H1 (cell line): ENCODE data around the gene IRF7. TPM values are rescaled to one million over a fixed set of nuclear protein-coding genes. Genes with fewer than 3 reads are reported as not detected.
A peak's percentile ranks its signal among the peaks of the same experiment; 100 is the strongest.

Source experiments
- CTCF ChIA-PET: fragments of 300-600 bp; sonication (Branson Sonifier 250); formaldehyde crosslinking; loops from one replicate; lab custom pipeline; 2021; ENCODE audit not compliant: partially characterized antibody; lab: Charles Lee
- POLR2A ChIA-PET: fragments of 300-600 bp; sonication (Branson Sonifier 250); formaldehyde crosslinking; loops from one replicate; lab custom pipeline; 2021; ENCODE audit warnings: inconsistent platforms; ENCODE audit not compliant: partially characterized antibody; lab: Charles Lee
- DNase-seq, 2 experiments: peaks; one replicate each; pipeline versions ENCODE4 v3.0.0 to v3.0.0-alpha.2; 2010 to 2022; ENCODE audit warnings: low spot score in 2 of 2, low read depth in 1 of 2, mixed read lengths in 1 of 2
- FAIRE-seq: peaks from 2 replicates; lab custom pipeline; 2011; peaks lifted over from hg19 to GRCh38; lab: Jason Lieb, UNC
- H2AFZ ChIP-seq: 2 replicates; pipeline ENCODE4 v1.8.1; 2012; ENCODE audit warnings: low read length, inconsistent platforms
- H2AK5ac ChIP-seq: 2 replicates; pipeline ENCODE4 v1.6.1; 2013; ENCODE audit warnings: low read depth, low read length
- H2BK120ac ChIP-seq: replicated peaks from 2 replicates; pipeline ENCODE3; 2013; ENCODE audit warnings: low read depth, low read length, inconsistent platforms
- H2BK12ac ChIP-seq: 2 replicates; pipeline ENCODE4 v1.6.1; 2013; ENCODE audit warnings: low read depth, low read length
- H2BK15ac ChIP-seq: 2 replicates; pipeline ENCODE4 v1.6.1; 2013; ENCODE audit warnings: low read length
- H2BK20ac ChIP-seq: 2 replicates; pipeline ENCODE4 v1.6.1; 2013; ENCODE audit warnings: low read length
- H2BK5ac ChIP-seq: 2 replicates; pipeline ENCODE4 v1.6.1; 2013; ENCODE audit warnings: low read depth, low read length
- H3K14ac ChIP-seq: 2 replicates; pipeline ENCODE4 v1.6.1; 2013; ENCODE audit warnings: inconsistent platforms; ENCODE audit not compliant: insufficient read length
- H3K18ac ChIP-seq: 2 replicates; pipeline ENCODE4 v1.6.1; 2013; ENCODE audit warnings: low read length; ENCODE audit errors: extremely low read depth
- H3K23ac ChIP-seq: 2 replicates; pipeline ENCODE4 v1.6.1; 2013; ENCODE audit warnings: inconsistent platforms; ENCODE audit not compliant: insufficient read length
- H3K23me2 ChIP-seq: 2 replicates; pipeline ENCODE4 v1.6.1; 2013; ENCODE audit warnings: low read depth, low read length
- H3K27ac ChIP-seq: 2 replicates; pipeline ENCODE4 v1.6.1; 2011; ENCODE audit warnings: low read depth, low read length, inconsistent platforms
- H3K27me3 ChIP-seq, 4 experiments: replicated peaks in 1 of 4; 1 replicate in 1 of 4; 2 replicates in 3 of 4; pipeline versions ENCODE4 v1.6.1 to v1.8.1; 2011 to 2013; ENCODE audit warnings: low read length in 3 of 4, mild to moderate bottlenecking in 3 of 4, inconsistent platforms in 2 of 4, mixed read lengths in 2 of 4, moderate library complexity in 1 of 4; ENCODE audit not compliant: control insufficient read depth in 3 of 4, insufficient read depth in 3 of 4; ENCODE audit errors: extremely low read depth in 1 of 4
- H3K36me3 ChIP-seq, 4 experiments: 2 replicates each; pipeline versions ENCODE4 v1.6.1 to v1.8.1; 2011 to 2013; ENCODE audit warnings: mild to moderate bottlenecking in 4 of 4, low read length in 3 of 4, moderate library complexity in 2 of 4, control low read depth in 1 of 4, inconsistent platforms in 1 of 4; ENCODE audit not compliant: insufficient read depth in 4 of 4, control insufficient read depth in 2 of 4
- H3K4ac ChIP-seq: replicated peaks from 2 replicates; pipeline ENCODE3; 2013; ENCODE audit warnings: low read length, low read depth, mixed read lengths, inconsistent platforms; ENCODE audit not compliant: insufficient read length
- H3K4me1 ChIP-seq, 4 experiments: replicated peaks in 1 of 4; 1 replicate in 1 of 4; 2 replicates in 3 of 4; pipeline versions ENCODE4 v1.6.1 to v1.8.1; 2011 to 2013; ENCODE audit warnings: low read length in 3 of 4, inconsistent platforms in 2 of 4, mixed read lengths in 1 of 4; ENCODE audit not compliant: insufficient read depth in 4 of 4, control insufficient read depth in 3 of 4
- H3K4me2 ChIP-seq, 2 experiments: 2 replicates each; pipeline versions ENCODE4 v1.6.1 to v1.8.1; 2011 to 2013; ENCODE audit warnings: low read depth in 2 of 2, low read length in 2 of 2, control low read depth in 1 of 2, inconsistent platforms in 1 of 2, mild to moderate bottlenecking in 1 of 2; ENCODE audit not compliant: insufficient read depth in 1 of 2
- H3K4me3 ChIP-seq, 4 experiments: fragments of 200-600, 300-600 bp in 1 of 4; sonication (generic), shearing (Covaris generic), sonication (Bioruptor Twin) in 1 of 4; 2 replicates each; pipeline versions ENCODE4 v1.5.1 to v1.8.1; 2011 to 2016; ENCODE audit warnings: low read length in 4 of 4, low read depth in 3 of 4, control low read depth in 2 of 4, inconsistent platforms in 2 of 4, mild to moderate bottlenecking in 2 of 4, mixed read lengths in 1 of 4, moderate library complexity in 1 of 4; ENCODE audit not compliant: insufficient read depth in 2 of 4; ENCODE audit errors: extremely low read depth in 1 of 4
- H3K56ac ChIP-seq: replicated peaks from 2 replicates; pipeline ENCODE3; 2013; ENCODE audit warnings: low read depth, mild to moderate bottlenecking, mixed read lengths, low read length, inconsistent platforms; ENCODE audit not compliant: insufficient read length
- H3K79me1 ChIP-seq: 2 replicates; pipeline ENCODE4 v1.6.1; 2013; ENCODE audit warnings: low read depth, low read length, control low read depth
- H3K79me2 ChIP-seq, 2 experiments: 2 replicates each; pipeline versions ENCODE4 v1.6.1 to v1.8.1; 2012 to 2013; ENCODE audit warnings: low read length in 2 of 2, mild to moderate bottlenecking in 2 of 2, inconsistent platforms in 1 of 2; ENCODE audit not compliant: insufficient read depth in 2 of 2, control insufficient read depth in 1 of 2
- H3K9ac ChIP-seq, 4 experiments: replicated peaks in 1 of 4; 1 replicate in 1 of 4; 2 replicates in 3 of 4; pipeline versions ENCODE4 v1.6.1 to v1.8.1; 2011 to 2013; ENCODE audit warnings: low read depth in 3 of 4, low read length in 3 of 4, control low read depth in 2 of 4, mild to moderate bottlenecking in 2 of 4, moderate library complexity in 2 of 4, inconsistent platforms in 1 of 4; ENCODE audit errors: extremely low read depth in 1 of 4
- H3K9me3 ChIP-seq, 2 experiments: 2 replicates each; pipeline versions ENCODE4 v1.6.1 to v1.8.1; 2012 to 2013; ENCODE audit warnings: mild to moderate bottlenecking in 2 of 2, moderate library complexity in 2 of 2, control low read depth in 1 of 2, inconsistent platforms in 1 of 2, low read depth in 1 of 2, low read length in 1 of 2, mixed read lengths in 1 of 2; ENCODE audit not compliant: insufficient read depth in 2 of 2
- H4K20me1 ChIP-seq, 2 experiments: replicated peaks in 1 of 2; 2 replicates each; pipeline versions ENCODE3 to v1.8.1; 2011 to 2013; ENCODE audit warnings: inconsistent platforms in 2 of 2, low read length in 2 of 2, mild to moderate bottlenecking in 1 of 2; ENCODE audit not compliant: insufficient read depth in 2 of 2, control insufficient read depth in 1 of 2
- H4K5ac ChIP-seq: 2 replicates; pipeline ENCODE4 v1.6.1; 2013; ENCODE audit warnings: low read length, low read depth, mixed read lengths, inconsistent platforms; ENCODE audit not compliant: insufficient read length
- H4K8ac ChIP-seq: 2 replicates; pipeline ENCODE4 v1.8.0; 2013; ENCODE audit warnings: mild to moderate bottlenecking, moderate library complexity, low read length, inconsistent platforms; ENCODE audit not compliant: insufficient read depth; ENCODE audit errors: extremely low read depth
- H4K91ac ChIP-seq: replicated peaks from 2 replicates; pipeline ENCODE3; 2013; ENCODE audit warnings: low read length, mixed read lengths, inconsistent platforms; ENCODE audit not compliant: insufficient read length
- ATF2 ChIP-seq: IDR thresholded peaks from 2 replicates; pipeline ENCODE4 v1.6.1; 2012; ENCODE audit warnings: low read length, inconsistent platforms
- KDM1A ChIP-seq: fragments of 200-600, 300-600 bp; sonication (generic); IDR thresholded peaks from 2 replicates; pipeline ENCODE4 v1.7.1; 2016; ENCODE audit warnings: mild to moderate bottlenecking, low read length, borderline replicate concordance
- POLR2A ChIP-seq, 2 experiments: IDR thresholded peaks; 1 replicate in 1 of 2; 2 replicates in 1 of 2; pipeline ENCODE4 v1.6.1; 2011; ENCODE audit warnings: low read depth in 2 of 2, low read length in 2 of 2, mild to moderate bottlenecking in 2 of 2; ENCODE audit errors: control extremely low read depth in 1 of 2
- SP1 ChIP-seq: IDR thresholded peaks from 2 replicates; pipeline ENCODE4 v1.6.1; 2011; ENCODE audit warnings: low read depth, low read length
- SP4 ChIP-seq: IDR thresholded peaks from 2 replicates; pipeline ENCODE4 v1.6.1; 2012; ENCODE audit warnings: low read length, inconsistent platforms
- SUZ12 ChIP-seq: fragments of 200-600 bp; sonication (generic); IDR thresholded peaks from 2 replicates; pipeline ENCODE4 v1.6.1; 2012; ENCODE audit warnings: mild to moderate bottlenecking, inconsistent platforms, low read length, moderate library complexity, mixed read lengths
- WGBS, 2 experiments: shearing (Covaris generic) in 1 of 2; methylation state at CpG; one replicate each; pipeline versions ENCODE4 v1.1.6 to v1.1.7; 2013 to 2015; ENCODE audit warnings: low lambda C conversion rate in 2 of 2, mixed read lengths in 2 of 2, inconsistent platforms in 1 of 2, low coverage in 1 of 2, missing lambda C conversion rate in 1 of 2; ENCODE audit not compliant: insufficient replicate concordance in 2 of 2, insufficient coverage in 1 of 2, insufficient read length in 1 of 2; ENCODE audit errors: extremely low coverage in 1 of 2, missing lambda C conversion rate in 1 of 2; 5-methylcytosine and 5-hydroxymethylcytosine counted together
- polyA plus RNA-seq, 7 experiments: library from polyadenylated mRNA; depleted of rRNA in 3 of 7; stranded (reverse) in 5 of 7; unstranded in 2 of 7; fragments of >200 nt in 5 of 7; fragments of 200-250 nt in 2 of 7; gene quantifications; 1 replicate in 5 of 7; 2 replicates in 1 of 7; 4 replicates in 1 of 7; pipeline versions ENCODE4 v1.2.1 to v1.2.3, GENCODE V29; 2011 to 2013; ENCODE audit warnings: missing spikeins in 2 of 7, mixed read lengths in 2 of 7
- total RNA-seq: library from RNA; stranded (reverse); fragmentation: NEBNext Ultra II Directional; extraction: Animal tissue kit (Norgen Biotek cat#: 25700); gene quantifications from 2 replicates; pipeline ENCODE4 v1.2.1, GENCODE V29; 2021
- TF ChIP-seq, protein P1 (sequence below): IDR thresholded peaks from 2 replicates; pipeline ENCODE4 v1.6.1; 2012; ENCODE audit warnings: inconsistent platforms

IRF7 gene
- total and polyA plus RNA-seq, 2 of the 8 experiments (the other 6 are each of a cell fraction or from before 2014, with no cell fraction given), result 9.1 to 9.6 TPM

GRCh38 chr11:619628-620050 is 3.9 kb upstream of the IRF7 start:
- H3K79me2 ChIP-seq, result no peaks in the 10 kb centered on the region
- ChIA-PET POLR2A (interaction anchor here (0.6 kb wide), 1 partner anchor 92 kb away, joined by 3 read pairs; no protein-coding TSS in a partner anchor), CTCF (no interaction called here)
- H3K9me3 ChIP-seq, result no peaks in the 10 kb centered on the region
- no peak overlapping the region for H3K4me2 ChIP-seq
- no peak overlapping the region for H4K8ac ChIP-seq
- no peak overlapping the region for H4K5ac ChIP-seq
- WGBS, 2 experiments, result 98% methylated on average over 17 of the region's 22 CpGs; no CpG with 5 or more reads in 1 of the 2 experiments
- H3K27ac ChIP-seq, result no peak overlapping the region
- no peak overlapping the region for H3K56ac ChIP-seq
- DNase-seq, result no peak
- H3K9ac ChIP-seq, result no peak overlapping the region
- no peak overlapping the region for H3K4me3 ChIP-seq
- peaks cover 5 to 11% of the 10 kb centered on the region in 2 experiments for H4K20me1 ChIP-seq
- H3K79me1 ChIP-seq, result no peaks in the 10 kb centered on the region; the same call in 1 of the 2 replicates
- no peak overlapping the region for H3K14ac ChIP-seq
- peaks cover 3% of the 10 kb centered on the region; the same call in 1 of the 2 replicates for H3K23me2 ChIP-seq
- no peak overlapping the region for H2BK120ac ChIP-seq
- no peak overlapping the region for H3K23ac ChIP-seq
- peaks cover 0 to 2% (median 0%) of the 10 kb centered on the region in 4 experiments; a peak in 1 of 8 replicates for H3K36me3 ChIP-seq
- peaks cover 0 to 8% (median under 1%) of the 10 kb centered on the region in 4 experiments; a peak in 4 of 7 replicates for H3K4me1 ChIP-seq
- no peak overlapping the region for H2BK15ac ChIP-seq
- 0 out of 2 replicates have a peak overlapping the region, but pooled peaks have one; percentile 66 for H2BK5ac ChIP-seq
- H2AK5ac ChIP-seq, result no peak overlapping the region
- FAIRE-seq, result no peak
- TF ChIP-seq SUZ12, result no peak
- no peak for TF ChIP-seq KDM1A
- TF ChIP-seq SP4, result no peak
- no peak for TF ChIP-seq POLR2A (IDR thresholded peaks at IDR 0.05; ENCODE audit: control extremely low read depth in 1 of 2, low read depth in 2 of 2, low read length in 2 of 2)
- TF ChIP-seq SP1, result no peak
- TF ChIP-seq ATF2, result no peak
- TF ChIP-seq, protein P1, sequence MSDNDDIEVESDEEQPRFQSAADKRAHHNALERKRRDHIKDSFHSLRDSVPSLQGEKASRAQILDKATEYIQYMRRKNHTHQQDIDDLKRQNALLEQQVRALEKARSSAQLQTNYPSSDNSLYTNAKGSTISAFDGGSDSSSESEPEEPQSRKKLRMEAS, result no peak
- TF ChIP-seq, all 59 proteins: peak for 0
- H2BK12ac ChIP-seq, result no peak overlapping the region
- H2AFZ ChIP-seq, result no peak overlapping the region
- no peak overlapping the region for H2BK20ac ChIP-seq
- no peak overlapping the region for H3K4ac ChIP-seq
- H3K27me3 ChIP-seq, result no peaks in the 10 kb centered on the region
- no peak overlapping the region for H4K91ac ChIP-seq
- no peak overlapping the region for H3K18ac ChIP-seq
